ENCODE measurements around the gene PLCB1. TPM values are rescaled to one million over a fixed set of nuclear protein-coding genes. Genes with fewer than 3 reads are reported as not detected.

Gene PLCB1
- total and polyA plus RNA-seq, 2 donors (not counting 3 experiments of a cell fraction or from before 2014, with no cell fraction given) = 10.2 to 53.4 TPM

DNA sequence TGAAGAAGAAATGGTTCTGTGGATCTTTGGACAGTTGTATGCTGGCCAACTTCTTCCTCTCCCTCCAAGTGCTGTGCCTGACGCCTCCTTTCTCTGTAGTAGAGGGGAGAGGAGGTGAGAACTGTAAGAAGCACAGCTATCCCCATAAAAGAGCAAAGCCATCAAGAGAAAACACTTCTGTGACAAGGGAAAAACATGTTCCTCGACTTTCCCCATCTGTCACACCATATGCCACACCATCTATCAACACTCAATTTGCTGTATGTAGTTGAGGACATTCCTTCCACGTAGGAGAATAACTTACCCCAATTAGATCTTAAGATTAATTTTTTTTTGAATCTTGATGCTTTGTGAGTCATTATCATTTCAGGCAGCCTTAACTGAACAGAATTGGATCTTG, 780.7 kb downstream of the PLCB1 start:
- POLR2A ChIA-PET = no interaction called here
- FAIRE-seq (no peak), DNase-seq (ENCODE audit: low read depth, low spot score) (no peak)
- Histone ChIP-seq H3K4me1 (ENCODE audit: control insufficient read depth, extremely low read depth, insufficient read depth, low read length) (no peaks in the 10 kb centered on the region), H3K36me3 (ENCODE audit: control insufficient read depth in 2 of 2, extremely low read depth in 1 of 2, insufficient read depth in 2 of 2, low read length in 2 of 2) (no peaks in the 10 kb centered on the region), H3K27ac (ENCODE audit: insufficient read depth, low read depth, low read length) (no peak overlapping the region), H3K9ac (replicated peaks; ENCODE audit: extremely low read depth, insufficient read depth, low read length) (no peak overlapping the region), H3K4me2 (ENCODE audit: insufficient read depth, low read length) (no peak overlapping the region), H3K4me3 (replicated peaks in 1 of 3; ENCODE audit: insufficient read depth in 1 of 3, low read depth in 1 of 3, low read length in 3 of 3) (no peak overlapping the region), H4K20me1 (replicated peaks; ENCODE audit: control insufficient read depth, extremely low read depth, insufficient read depth, low read length) (no peaks in the 10 kb centered on the region), H3K9me1 (replicated peaks; ENCODE audit: control insufficient read depth, extremely low read depth, insufficient read depth, low read length) (no peaks in the 10 kb centered on the region), H3K9me3 (replicated peaks; ENCODE audit: control insufficient read depth, insufficient read depth, low read length) (no peaks in the 10 kb centered on the region), H2AFZ (ENCODE audit: low read depth, low read length) (no peak overlapping the region), H3K79me2 (ENCODE audit: control insufficient read depth, insufficient read depth, low read length) (no peaks in the 10 kb centered on the region), H3K27me3 (ENCODE audit: control insufficient read depth in 2 of 2, insufficient read depth in 2 of 2, low read length in 2 of 2) (no peaks in the 10 kb centered on the region)
- dilution Hi-C loops (cut with MboI; ENCODE audit: extremely low pct_ligation_motif_present, low sequenced_read_pairs) = no loop called here
- CTCF ChIA-PET = no interaction called here
- intact Hi-C loops (cut with micrococcal nuclease) = no loop called here
- BruUV-seq (replicated peaks) = no TSS peak
- TF ChIP-seq MYC (IDR thresholded peaks at IDR 0.05; ENCODE audit: low read depth, low read length) (no peak), MAX (IDR thresholded peaks at IDR 0.05; ENCODE audit: insufficient read depth, insufficient read length) (no peak), POLR2A (IDR thresholded peaks at IDR 0.05; ENCODE audit: low read depth, low read length) (no peak), CTCF (IDR thresholded peaks at IDR 0.05; ENCODE audit: extremely low read depth in 1 of 2, insufficient read depth in 1 of 2, low read depth in 1 of 2, low read length in 2 of 2) (no peak)

- Histone ChIP-seq H4K20me1 (replicated peaks; ENCODE audit: control insufficient read depth, extremely low read depth, insufficient read depth, low read length) (no peaks in the 10 kb centered on the region), H3K4me3 (replicated peaks in 1 of 3; ENCODE audit: insufficient read depth in 1 of 3, low read depth in 1 of 3, low read length in 3 of 3) (no peak overlapping the region), H3K27ac (ENCODE audit: insufficient read depth, low read depth, low read length) (no peak overlapping the region), H3K4me1 (ENCODE audit: control insufficient read depth, extremely low read depth, insufficient read depth, low read length) (no peaks in the 10 kb centered on the region), H3K9me1 (replicated peaks; ENCODE audit: control insufficient read depth, extremely low read depth, insufficient read depth, low read length) (no peaks in the 10 kb centered on the region), H3K27me3 (ENCODE audit: control insufficient read depth in 2 of 2, insufficient read depth in 2 of 2, low read length in 2 of 2) (no peaks in the 10 kb centered on the region), H3K4me2 (ENCODE audit: insufficient read depth, low read length) (no peak overlapping the region), H2AFZ (ENCODE audit: low read depth, low read length) (no peak overlapping the region), H3K79me2 (ENCODE audit: control insufficient read depth, insufficient read depth, low read length) (no peaks in the 10 kb centered on the region), H3K9ac (replicated peaks; ENCODE audit: extremely low read depth, insufficient read depth, low read length) (no peak overlapping the region), H3K36me3 (ENCODE audit: control insufficient read depth in 2 of 2, extremely low read depth in 1 of 2, insufficient read depth in 2 of 2, low read length in 2 of 2) (no peaks in the 10 kb centered on the region), H3K9me3 (replicated peaks; ENCODE audit: control insufficient read depth, insufficient read depth, low read length) (no peaks in the 10 kb centered on the region)
- ChIA-PET CTCF (interaction anchor here (0.7 kb wide), 1 partner anchor 12 kb away, joined by 3 read pairs; no protein-coding TSS in a partner anchor), POLR2A (no interaction called here)
- FAIRE-seq (no peak), DNase-seq (ENCODE audit: low read depth, low spot score) (no peak)
- dilution Hi-C loops (cut with MboI; ENCODE audit: extremely low pct_ligation_motif_present, low sequenced_read_pairs) (no loop called here), intact Hi-C loops (cut with micrococcal nuclease) (no loop called here)
- BruUV-seq (replicated peaks) = no TSS peak
- TF ChIP-seq EZH2 (IDR thresholded peaks at IDR 0.05; ENCODE audit: borderline replicate concordance, low read depth, low read length, severe bottlenecking) (no peak), MYC (IDR thresholded peaks at IDR 0.05; ENCODE audit: low read depth, low read length) (no peak), JUN (IDR thresholded peaks at IDR 0.05; ENCODE audit: borderline replicate concordance, insufficient read depth, insufficient read length, low read depth) (no peak), POLR2A (IDR thresholded peaks at IDR 0.05; ENCODE audit: low read depth, low read length) (no peak), POLR2AphosphoS5 (IDR thresholded peaks at IDR 0.05; ENCODE audit: insufficient read depth, low read depth, low read length) (no peak)
Measured at GRCh38 chr20:8913456-8913855, 781.4 kb downstream of the PLCB1 start.
